ENCODE measurements around the gene ATPAF2. TPM values are rescaled to one million over a fixed set of nuclear protein-coding genes. Genes with fewer than 3 reads are reported as not detected.

ATPAF2 gene
- total RNA-seq, 4 donors from 2014 or later: 7.9 to 166 (median 20.6) TPM

GRCh38 chr17:18066866-18067265 is 27.9 kb upstream of the ATPAF2 start:
- H3K27me3 ChIP-seq: no peaks in the 10 kb centered on the region
- no peaks in the 10 kb centered on the region for H3K9me3 ChIP-seq
- H3K4me1 ChIP-seq: no peaks in the 10 kb centered on the region
- no peak for DNase-seq
- no peak for TF ChIP-seq POLR2A (IDR thresholded peaks at IDR 0.05)
- TF ChIP-seq CTCF (IDR thresholded peaks at IDR 0.05): no peak
- intact Hi-C loops (cut with DNase I; ENCODE audit: low total_unique reads): no loop called here
- no peak overlapping the region for H3K27ac ChIP-seq
- no peak overlapping the region for H3K4me3 ChIP-seq
- no peaks in the 10 kb centered on the region for H3K36me3 ChIP-seq

GRCh38 chr17:18065546-18065945 is 26.6 kb upstream of the ATPAF2 start:
- H3K27ac ChIP-seq: no peak overlapping the region
- H3K4me3 ChIP-seq: no peak overlapping the region
- DNase-seq: no peak
- TF ChIP-seq POLR2A (IDR thresholded peaks at IDR 0.05): no peak
- no peak for TF ChIP-seq CTCF (IDR thresholded peaks at IDR 0.05)
- H3K27me3 ChIP-seq: no peaks in the 10 kb centered on the region
- H3K9me3 ChIP-seq: no peaks in the 10 kb centered on the region
- no peaks in the 10 kb centered on the region for H3K36me3 ChIP-seq
- intact Hi-C loops (cut with DNase I; ENCODE audit: low total_unique reads): no loop called here
- H3K4me1 ChIP-seq: no peaks in the 10 kb centered on the region

- H3K36me3 ChIP-seq: no peaks in the 10 kb centered on the region
- no peak overlapping the region for H3K27ac ChIP-seq
- no peak for DNase-seq
- H3K27me3 ChIP-seq: no peaks in the 10 kb centered on the region
- no peak for TF ChIP-seq POLR2A (IDR thresholded peaks at IDR 0.05)
- no peak for TF ChIP-seq CTCF (IDR thresholded peaks at IDR 0.05)
- H3K4me1 ChIP-seq: no peaks in the 10 kb centered on the region
- H3K4me3 ChIP-seq: no peak overlapping the region
- H3K9me3 ChIP-seq: no peaks in the 10 kb centered on the region
- intact Hi-C loops (cut with DNase I; ENCODE audit: low total_unique reads): no loop called here
Measured at GRCh38 chr17:18064053-18064452, 25.1 kb upstream of the ATPAF2 start.

- TF ChIP-seq CTCF (IDR thresholded peaks at IDR 0.05) (no peak), POLR2A (IDR thresholded peaks at IDR 0.05) (no peak)
- H3K9me3 ChIP-seq: no peaks in the 10 kb centered on the region
- H3K4me3 ChIP-seq: no peak overlapping the region
- DNase-seq: no peak
- intact Hi-C loops (cut with DNase I; ENCODE audit: low total_unique reads): no loop called here
- H3K27ac ChIP-seq: no peak overlapping the region
- H3K36me3 ChIP-seq: no peaks in the 10 kb centered on the region
- H3K4me1 ChIP-seq: no peaks in the 10 kb centered on the region
- H3K27me3 ChIP-seq: no peaks in the 10 kb centered on the region
Measured at GRCh38 chr17:18059283-18059682, 20.3 kb upstream of the ATPAF2 start.

GRCh38 chr17:18056214-18056613 is 17.2 kb upstream of the ATPAF2 start:
- Histone ChIP-seq H3K27me3 (no peaks in the 10 kb centered on the region), H3K36me3 (no peaks in the 10 kb centered on the region), H3K9me3 (no peaks in the 10 kb centered on the region), H3K4me3 (no peak overlapping the region), H3K27ac (no peak overlapping the region), H3K4me1 (no peaks in the 10 kb centered on the region)
- intact Hi-C loops (cut with DNase I; ENCODE audit: low total_unique reads): no loop called here
- no peak for TF ChIP-seq CTCF (IDR thresholded peaks at IDR 0.05)
- TF ChIP-seq POLR2A (IDR thresholded peaks at IDR 0.05): no peak
- DNase-seq: no peak
